Activated gamma-delta T cell (primary cell): ENCODE measurements around the gene OSBPL5.

Experiments
- DNase-seq: peaks from one replicate; lab custom pipeline; 2025; lab: John Stamatoyannopoulos, UW

The OSBPL5 gene

GRCh38 chr11:3148990-3149851 is 15.9 kb downstream of the OSBPL5 start:
- no peak for DNase-seq

- DNase-seq, result no peak
Measured at GRCh38 chr11:3148255-3148989, 16.7 kb downstream of the OSBPL5 start.

- DNase-seq, result no peak
Measured at GRCh38 chr11:3147626-3148025, 17.5 kb downstream of the OSBPL5 start.

- DNase-seq, result no peak
Measured at GRCh38 chr11:3147257-3147619, 17.9 kb downstream of the OSBPL5 start.

- no peak for DNase-seq
Measured at GRCh38 chr11:3146612-3147256, 18.4 kb downstream of the OSBPL5 start.

GRCh38 chr11:3145206-3145520 is 19.9 kb downstream of the OSBPL5 start:
- DNase-seq, result no peak

GRCh38 chr11:3144296-3145205 is 20.6 kb downstream of the OSBPL5 start:
- no peak for DNase-seq

- DNase-seq, result no peak
Measured at GRCh38 chr11:3143136-3143880, 21.8 kb downstream of the OSBPL5 start.

- DNase-seq, result no peak
Measured at GRCh38 chr11:3140291-3140603, 24.9 kb downstream of the OSBPL5 start.

- DNase-seq, result no peak
Measured at GRCh38 chr11:3139481-3140290, 25.4 kb downstream of the OSBPL5 start.

- DNase-seq, result no peak
Measured at GRCh38 chr11:3139086-3139440, 26.0 kb downstream of the OSBPL5 start.

- no peak for DNase-seq
Measured at GRCh38 chr11:3138178-3139085, 26.7 kb downstream of the OSBPL5 start.

- no peak for DNase-seq
Measured at GRCh38 chr11:3137486-3138177, 27.5 kb downstream of the OSBPL5 start.

GRCh38 chr11:3136546-3137455 is 28.3 kb downstream of the OSBPL5 start:
- peak; percentile 33 for DNase-seq

- DNase-seq, result no peak
Measured at GRCh38 chr11:3135481-3136440, 29.3 kb downstream of the OSBPL5 start.

GRCh38 chr11:3134651-3135480 is 30.2 kb downstream of the OSBPL5 start:
- DNase-seq, result no peak
